DOHH2 (cell line): ENCODE measurements around the gene SUGP2.

Experiments used
- CTCF ChIP-seq: fragments of 200-600 bp; sonication (generic); IDR thresholded peaks from one replicate; pipeline ENCODE4 v1.5.1; 2014; ENCODE audit warnings: antibody characterized with exemption, mild to moderate bottlenecking, low read depth, low read length; ENCODE audit not compliant: poor library complexity, severe bottlenecking
- EZH2phosphoT487 ChIP-seq: fragments of 200-600 bp; sonication (generic); IDR thresholded peaks from 2 replicates; pipeline ENCODE4 v1.6.1; 2017; ENCODE audit warnings: borderline replicate concordance, mild to moderate bottlenecking, antibody characterized with exemption, low read length, moderate library complexity, mixed read lengths

DNA sequence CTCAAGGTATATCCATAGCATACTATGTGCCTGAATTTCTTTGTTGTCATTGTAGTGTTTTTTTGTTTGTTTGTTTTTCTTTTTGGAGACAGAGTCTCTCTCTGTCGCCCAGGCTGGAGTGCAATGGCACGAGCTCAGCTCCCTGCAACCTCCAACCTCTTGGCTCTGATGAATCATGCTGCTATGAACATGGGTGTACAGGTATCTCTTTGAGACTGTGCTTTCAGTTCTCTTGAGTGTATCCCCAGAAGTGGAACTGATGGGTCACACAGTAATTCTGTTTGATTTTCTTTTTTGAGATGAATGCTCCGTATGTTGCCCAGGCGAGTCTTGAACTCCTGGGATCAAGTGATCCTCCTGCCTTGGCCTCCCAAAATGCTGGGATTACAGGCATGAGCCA is 16.8 kb upstream of the SUGP2 start:
- TF ChIP-seq CTCF: no peak
- TF ChIP-seq EZH2phosphoT487: no peak
